Spleen (tissue), 7 donors: Measurements from ENCODE around the gene CDH13.

Experiments used
- POLR2A ChIP-seq, 3 donors: fragments of 450-650 bp; IDR thresholded peaks; one replicate each; pipeline ENCODE4 v1.5.1; 2017; ENCODE audit warnings: antibody characterized with exemption in 3 of 3, mild to moderate bottlenecking in 1 of 3
- POLR2AphosphoS5 ChIP-seq, 3 donors: sonication (generic); formaldehyde crosslinking; IDR thresholded peaks; one replicate each; pipeline ENCODE4 v1.5.1; 2017; ENCODE audit warnings: antibody characterized with exemption in 3 of 3
- TF ChIP-seq, protein P1 (sequence below), 11 experiments: fragments of 200-600 bp in 7 of 11; fragments of 450-650 bp in 4 of 11; sonication (generic) in 4 of 11; IDR thresholded peaks in 8 of 11; conservative IDR thresholded peaks in 3 of 11; 1 replicate in 7 of 11; 2 replicates in 4 of 11; pipeline versions ENCODE4 v1.4.0 to v1.8.0; 2016 to 2021; ENCODE audit warnings: antibody characterized with exemption in 11 of 11, inconsistent platforms in 4 of 11, mild to moderate bottlenecking in 1 of 11
- donor health status: DM: no; HTN: no; CAD: no; lungs with moderate emphysema.
- donor health status: DM: no; HTN: no; CAD: no.
- donor health status: DM: no; HTN: no; CAD: no.

DNA sequence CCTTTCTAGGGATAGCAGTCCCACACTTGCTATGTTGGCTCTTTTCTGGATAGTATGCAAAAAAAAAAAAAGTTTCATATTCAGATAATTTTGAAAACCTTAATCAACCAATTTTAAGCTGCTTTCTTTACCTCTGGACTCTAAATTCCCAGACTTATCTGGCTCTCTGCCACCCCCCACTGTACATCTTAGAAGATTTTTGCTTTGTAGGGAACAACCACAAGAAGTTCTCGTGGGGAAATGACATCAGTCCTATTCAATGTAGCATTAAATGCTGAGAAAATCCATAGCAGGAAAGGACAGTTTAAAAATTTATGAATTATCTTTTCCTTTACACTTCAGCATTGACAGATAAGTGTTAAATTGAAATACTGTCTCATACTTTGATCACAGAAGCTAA, 618.3 kb downstream of the CDH13 start:
- TF ChIP-seq POLR2AphosphoS5 (IDR thresholded peaks at IDR 0.05) (no peak), POLR2A (IDR thresholded peaks at IDR 0.05) (no peak)
- TF ChIP-seq, protein P1, sequence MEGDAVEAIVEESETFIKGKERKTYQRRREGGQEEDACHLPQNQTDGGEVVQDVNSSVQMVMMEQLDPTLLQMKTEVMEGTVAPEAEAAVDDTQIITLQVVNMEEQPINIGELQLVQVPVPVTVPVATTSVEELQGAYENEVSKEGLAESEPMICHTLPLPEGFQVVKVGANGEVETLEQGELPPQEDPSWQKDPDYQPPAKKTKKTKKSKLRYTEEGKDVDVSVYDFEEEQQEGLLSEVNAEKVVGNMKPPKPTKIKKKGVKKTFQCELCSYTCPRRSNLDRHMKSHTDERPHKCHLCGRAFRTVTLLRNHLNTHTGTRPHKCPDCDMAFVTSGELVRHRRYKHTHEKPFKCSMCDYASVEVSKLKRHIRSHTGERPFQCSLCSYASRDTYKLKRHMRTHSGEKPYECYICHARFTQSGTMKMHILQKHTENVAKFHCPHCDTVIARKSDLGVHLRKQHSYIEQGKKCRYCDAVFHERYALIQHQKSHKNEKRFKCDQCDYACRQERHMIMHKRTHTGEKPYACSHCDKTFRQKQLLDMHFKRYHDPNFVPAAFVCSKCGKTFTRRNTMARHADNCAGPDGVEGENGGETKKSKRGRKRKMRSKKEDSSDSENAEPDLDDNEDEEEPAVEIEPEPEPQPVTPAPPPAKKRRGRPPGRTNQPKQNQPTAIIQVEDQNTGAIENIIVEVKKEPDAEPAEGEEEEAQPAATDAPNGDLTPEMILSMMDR (IDR thresholded peaks at IDR 0.05 in 8 of 11, conservative IDR thresholded peaks at IDR 0.05 in 3 of 11), result no peak
